ENCODE results near the gene ZNF469. TPM values are rescaled to one million over a fixed set of nuclear protein-coding genes. Genes with fewer than 3 reads are reported as not detected.

Gene ZNF469
- total RNA-seq, 2 donors from 2014 or later, result 4.5 to 11.3 TPM

GRCh38 chr16:88413231-88413630, 30.5 kb downstream of the ZNF469 start:
- no peak for DNase-seq (ENCODE audit: low spot score)
- no peak overlapping the region for H3K27ac ChIP-seq
- TF ChIP-seq CTCF (IDR thresholded peaks at IDR 0.05), result no peak
- H3K27me3 ChIP-seq (replicated peaks; ENCODE audit: insufficient read depth), result no peaks in the 10 kb centered on the region
- no peak for ATAC-seq (ENCODE audit: insufficient number of reproducible peaks, low FRiP score, low read depth)
- no peaks in the 10 kb centered on the region for H3K4me1 ChIP-seq (ENCODE audit: control insufficient read depth in 1 of 2, low read depth in 2 of 2)
- no peaks in the 10 kb centered on the region for H3K36me3 ChIP-seq
- no peak overlapping the region for H3K4me3 ChIP-seq
- H3K9me3 ChIP-seq, result no peaks in the 10 kb centered on the region

- DNase-seq (ENCODE audit: low spot score) (no peak), ATAC-seq (ENCODE audit: insufficient number of reproducible peaks, low FRiP score, low read depth) (no peak)
- TF ChIP-seq CTCF (IDR thresholded peaks at IDR 0.05), result no peak
- Histone ChIP-seq H3K36me3 (no peaks in the 10 kb centered on the region), H3K4me3 (no peak overlapping the region), H3K27me3 (replicated peaks; ENCODE audit: insufficient read depth) (no peaks in the 10 kb centered on the region), H3K9me3 (no peaks in the 10 kb centered on the region), H3K27ac (no peak overlapping the region), H3K4me1 (ENCODE audit: control insufficient read depth in 1 of 2, low read depth in 2 of 2) (no peaks in the 10 kb centered on the region)
These were observed 30.9 kb downstream of the ZNF469 start for GRCh38 chr16:88413631-88414030.

GRCh38 chr16:88414521-88415380, 32.0 kb downstream of the ZNF469 start:
- Histone ChIP-seq H3K4me3 (no peak overlapping the region), H3K4me1 (ENCODE audit: control insufficient read depth in 1 of 2, low read depth in 2 of 2) (no peaks in the 10 kb centered on the region), H3K27ac (no peak overlapping the region), H3K27me3 (replicated peaks; ENCODE audit: insufficient read depth) (no peaks in the 10 kb centered on the region), H3K36me3 (no peaks in the 10 kb centered on the region), H3K9me3 (no peaks in the 10 kb centered on the region)
- ATAC-seq (ENCODE audit: insufficient number of reproducible peaks, low FRiP score, low read depth) (no peak), DNase-seq (ENCODE audit: low spot score) (no peak)
- no peak for TF ChIP-seq CTCF (IDR thresholded peaks at IDR 0.05)

- DNase-seq (ENCODE audit: low spot score) (no peak), ATAC-seq (ENCODE audit: insufficient number of reproducible peaks, low FRiP score, low read depth) (no peak)
- Histone ChIP-seq H3K27ac (no peak overlapping the region), H3K27me3 (replicated peaks; ENCODE audit: insufficient read depth) (no peaks in the 10 kb centered on the region), H3K4me1 (ENCODE audit: control insufficient read depth in 1 of 2, low read depth in 2 of 2) (no peaks in the 10 kb centered on the region), H3K36me3 (no peaks in the 10 kb centered on the region), H3K4me3 (no peak overlapping the region), H3K9me3 (no peaks in the 10 kb centered on the region)
- TF ChIP-seq CTCF (IDR thresholded peaks at IDR 0.05), result no peak
These were observed 32.6 kb downstream of the ZNF469 start for GRCh38 chr16:88415381-88415705.

GRCh38 chr16:88415713-88416323, 33.1 kb downstream of the ZNF469 start:
- Histone ChIP-seq H3K4me3 (no peak overlapping the region), H3K9me3 (no peaks in the 10 kb centered on the region), H3K4me1 (ENCODE audit: control insufficient read depth in 1 of 2, low read depth in 2 of 2) (no peaks in the 10 kb centered on the region), H3K27ac (no peak overlapping the region), H3K36me3 (no peaks in the 10 kb centered on the region), H3K27me3 (replicated peaks; ENCODE audit: insufficient read depth) (no peaks in the 10 kb centered on the region)
- no peak for ATAC-seq (ENCODE audit: insufficient number of reproducible peaks, low FRiP score, low read depth)
- no peak for DNase-seq (ENCODE audit: low spot score)
- TF ChIP-seq CTCF (IDR thresholded peaks at IDR 0.05), result no peak

All from thoracic aorta (tissue), 2 donors.